Amniotic epithelial cell (primary cell): Measurements from ENCODE around the gene PCDHB11.
"Not testable (repeated sequence)": the region's sequence is repeated elsewhere in the genome, so short reads cannot be mapped to it uniquely, and the experiment has no call there.

Source experiments
- DNase-seq: peaks from one replicate; pipeline ENCODE4 v3.0.0-alpha.2; 2010; ENCODE audit warnings: low read depth

PCDHB11 gene

DNA sequence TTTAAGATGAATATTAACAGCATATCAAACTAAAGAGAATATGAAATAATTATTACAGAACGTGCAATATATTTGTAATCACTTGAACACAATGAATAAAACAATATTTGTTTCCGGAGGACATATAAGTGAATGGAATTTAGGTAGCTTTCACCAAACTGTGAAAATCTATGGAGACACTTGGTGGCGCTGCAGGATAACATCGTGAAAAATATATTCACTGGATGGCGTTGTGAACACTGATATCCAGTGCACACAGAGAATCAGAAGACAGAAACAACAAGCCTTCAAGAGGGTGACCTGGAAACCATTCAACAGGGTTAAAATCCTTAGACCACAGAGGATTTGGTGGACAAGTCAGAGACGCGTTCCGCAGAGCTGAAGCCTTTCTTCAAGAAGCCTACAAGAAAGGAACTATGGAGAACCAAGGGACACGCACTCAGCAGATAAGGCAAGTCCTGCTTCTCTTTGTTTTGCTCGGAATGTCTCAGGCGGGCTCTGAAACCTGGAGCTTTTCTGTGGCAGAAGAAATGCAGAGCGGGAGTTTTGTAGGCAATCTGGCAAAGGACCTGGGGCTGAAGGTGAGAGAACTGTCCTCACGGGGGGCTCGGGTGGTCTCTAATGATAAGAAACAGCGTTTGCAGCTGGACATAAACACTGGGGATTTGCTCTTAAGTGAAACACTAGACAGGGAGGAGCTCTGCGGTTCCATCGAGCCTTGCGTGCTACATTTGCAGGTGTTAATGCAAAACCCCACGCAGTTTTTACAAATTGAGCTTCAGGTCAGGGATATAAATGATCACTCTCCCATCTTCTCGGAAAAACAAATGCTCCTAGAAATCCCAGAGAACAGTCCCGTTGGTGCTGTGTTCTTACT is at the start of gene PCDHB11:
Gene PCDHB11 (plus strand): TSS at position 269 of the 877 bp plus-strand sequence. CDS start 148 bp downstream, at position 417.
- no peak for DNase-seq

DNA sequence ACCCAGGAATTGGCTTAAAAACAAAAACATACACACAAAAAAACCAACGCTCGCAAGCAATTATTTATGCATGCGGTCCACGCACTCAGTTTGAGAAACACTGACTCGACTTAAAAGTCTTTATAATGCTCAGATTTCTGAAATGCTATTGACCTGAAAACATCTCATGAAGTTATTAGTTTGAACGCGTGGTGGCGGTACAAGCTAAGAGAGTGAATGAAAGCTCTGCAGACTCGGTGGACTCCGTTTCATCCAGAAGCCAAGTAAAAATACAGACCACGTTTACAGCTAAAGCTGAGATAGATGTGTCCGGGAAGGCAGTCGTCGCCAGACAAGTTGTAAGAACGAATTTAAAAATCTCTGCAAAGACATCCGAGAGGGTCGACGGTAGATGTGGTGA is 49.6 kb upstream of the PCDHB11 start, which contains the start of gene PCDHB6:
Gene PCDHB6 (plus strand): TSS at position 246 of the 400 bp plus-strand sequence. CDS start 201 bp downstream, outside the sequence.
- peak; percentile 1 for DNase-seq

DNA sequence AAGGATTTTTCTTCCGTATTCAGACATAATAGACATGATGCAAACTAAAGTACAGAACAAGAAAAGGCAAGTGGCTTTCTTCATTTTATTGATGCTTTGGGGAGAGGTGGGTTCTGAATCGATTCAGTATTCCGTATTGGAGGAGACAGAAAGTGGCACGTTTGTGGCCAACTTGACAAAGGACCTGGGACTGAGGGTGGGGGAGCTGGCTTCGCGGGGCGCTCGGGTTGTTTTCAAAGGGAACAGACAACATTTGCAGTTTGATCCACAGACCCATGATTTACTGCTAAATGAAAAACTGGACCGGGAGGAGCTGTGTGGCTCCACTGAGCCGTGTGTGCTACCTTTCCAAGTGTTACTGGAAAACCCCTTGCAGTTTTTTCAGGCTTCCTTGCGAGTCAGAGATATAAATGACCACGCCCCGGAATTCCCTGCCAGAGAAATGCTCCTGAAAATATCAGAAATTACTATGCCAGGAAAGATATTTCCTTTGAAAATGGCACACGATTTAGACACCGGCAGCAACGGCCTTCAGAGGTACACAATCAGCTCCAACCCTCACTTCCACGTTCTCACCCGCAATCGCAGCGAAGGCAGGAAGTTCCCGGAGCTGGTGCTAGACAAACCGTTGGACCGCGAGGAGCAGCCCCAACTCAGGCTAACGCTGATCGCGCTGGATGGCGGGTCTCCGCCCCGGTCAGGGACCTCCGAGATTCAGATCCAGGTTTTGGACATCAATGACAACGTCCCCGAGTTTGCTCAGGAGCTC is 49.0 kb upstream of the PCDHB11 start:
- DNase-seq, result no peak

DNA sequence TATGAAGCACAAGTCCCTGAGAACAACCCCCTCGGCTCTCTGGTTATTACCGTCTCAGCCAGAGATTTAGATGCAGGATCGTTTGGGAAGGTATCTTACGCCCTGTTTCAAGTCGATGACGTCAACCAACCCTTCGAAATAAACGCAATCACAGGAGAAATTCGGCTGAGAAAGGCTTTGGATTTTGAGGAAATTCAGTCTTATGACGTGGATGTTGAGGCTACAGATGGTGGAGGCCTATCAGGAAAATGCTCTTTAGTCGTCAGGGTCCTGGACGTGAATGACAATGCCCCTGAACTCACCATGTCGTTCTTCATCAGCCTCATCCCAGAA is 48.5 kb upstream of the PCDHB11 start:
- DNase-seq, result no peak

DNA sequence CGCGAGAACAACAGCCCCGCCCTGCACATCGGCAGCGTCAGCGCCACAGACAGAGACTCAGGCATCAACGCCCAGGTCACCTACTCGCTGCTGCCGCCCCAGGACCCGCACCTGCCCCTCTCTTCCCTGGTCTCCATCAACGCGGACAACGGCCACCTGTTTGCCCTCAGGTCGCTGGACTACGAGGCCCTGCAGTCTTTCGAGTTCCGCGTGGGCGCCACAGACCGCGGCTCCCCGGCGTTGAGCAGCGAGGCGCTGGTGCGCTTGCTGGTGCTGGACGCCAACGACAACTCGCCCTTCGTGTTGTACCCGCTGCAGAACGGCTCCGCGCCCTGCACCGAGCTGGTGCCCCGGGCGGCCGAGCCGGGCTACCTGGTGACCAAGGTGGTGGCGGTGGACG is 47.8 kb upstream of the PCDHB11 start:
- not testable (repeated sequence) for DNase-seq

DNA sequence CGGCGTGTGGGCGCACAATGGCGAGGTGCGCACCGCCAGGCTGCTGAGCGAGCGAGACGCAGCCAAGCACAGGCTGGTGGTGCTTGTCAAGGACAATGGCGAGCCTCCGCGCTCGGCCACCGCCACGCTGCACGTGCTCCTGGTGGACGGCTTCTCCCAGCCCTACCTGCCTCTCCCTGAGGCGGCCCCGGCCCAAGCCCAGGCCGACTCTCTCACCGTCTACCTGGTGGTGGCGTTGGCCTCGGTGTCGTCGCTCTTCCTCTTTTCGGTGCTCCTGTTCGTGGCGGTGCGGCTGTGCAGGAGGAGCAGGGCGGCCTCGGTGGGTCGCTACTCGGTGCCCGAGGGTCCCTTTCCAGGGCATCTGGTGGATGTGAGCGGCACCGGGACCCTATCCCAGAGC is 47.3 kb upstream of the PCDHB11 start:
- not testable (repeated sequence) for DNase-seq

DNA sequence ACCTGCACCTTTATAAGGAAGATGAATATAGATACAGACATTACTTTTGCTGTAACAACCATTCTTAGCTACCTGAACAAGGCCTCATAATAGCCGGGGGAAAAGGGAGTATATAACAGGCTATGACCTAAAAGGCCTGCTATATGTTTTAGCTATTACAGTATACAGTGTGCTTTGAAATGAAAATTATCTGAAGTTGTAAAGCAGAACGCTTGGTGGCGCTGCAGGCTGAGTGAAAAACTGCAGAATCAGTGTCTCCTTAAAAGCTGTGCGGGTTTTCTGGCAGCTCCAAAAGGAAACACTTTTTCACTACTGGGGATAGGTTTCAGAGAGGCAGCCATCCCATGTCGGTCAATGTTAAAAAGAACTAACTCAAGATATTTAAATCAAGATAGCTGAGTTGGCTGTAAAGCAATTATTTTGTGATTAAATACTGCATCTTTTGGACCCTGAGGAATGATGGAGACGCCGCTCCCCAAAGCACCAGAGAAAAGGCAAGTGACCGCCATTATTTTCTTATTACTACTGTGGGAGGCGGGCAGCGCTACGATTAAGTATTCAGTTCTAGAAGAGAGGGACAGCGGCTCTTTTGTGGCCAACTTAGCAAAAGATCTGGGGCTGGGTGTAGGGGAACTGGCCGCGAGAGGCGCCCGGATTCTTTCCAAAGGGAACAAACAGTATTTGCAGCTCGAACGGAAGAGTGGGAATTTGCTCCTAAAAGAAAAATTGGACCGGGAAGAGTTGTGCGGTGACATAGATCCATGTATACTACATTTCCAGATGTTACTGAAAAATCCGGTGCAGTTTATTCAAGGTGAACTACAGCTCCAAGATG is 43.7 kb upstream of the PCDHB11 start:
- no peak for DNase-seq

DNA sequence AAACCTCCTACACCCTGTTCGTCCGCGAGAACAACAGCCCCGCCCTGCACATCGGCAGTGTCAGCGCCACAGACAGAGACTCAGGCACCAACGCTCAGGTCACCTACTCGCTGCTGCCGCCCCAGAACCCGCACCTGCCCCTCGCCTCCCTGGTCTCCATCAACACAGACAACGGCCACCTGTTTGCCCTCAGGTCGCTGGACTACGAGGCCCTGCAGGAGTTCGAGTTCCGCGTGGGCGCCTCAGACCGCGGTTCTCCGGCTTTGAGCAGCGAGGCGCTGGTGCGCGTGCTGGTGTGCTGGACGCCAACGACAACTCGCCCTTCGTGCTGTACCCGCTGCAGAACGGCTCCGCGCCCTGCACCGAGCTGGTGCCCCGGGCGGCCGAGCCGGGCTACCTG is 42.1 kb upstream of the PCDHB11 start:
- not testable (repeated sequence) for DNase-seq

DNA sequence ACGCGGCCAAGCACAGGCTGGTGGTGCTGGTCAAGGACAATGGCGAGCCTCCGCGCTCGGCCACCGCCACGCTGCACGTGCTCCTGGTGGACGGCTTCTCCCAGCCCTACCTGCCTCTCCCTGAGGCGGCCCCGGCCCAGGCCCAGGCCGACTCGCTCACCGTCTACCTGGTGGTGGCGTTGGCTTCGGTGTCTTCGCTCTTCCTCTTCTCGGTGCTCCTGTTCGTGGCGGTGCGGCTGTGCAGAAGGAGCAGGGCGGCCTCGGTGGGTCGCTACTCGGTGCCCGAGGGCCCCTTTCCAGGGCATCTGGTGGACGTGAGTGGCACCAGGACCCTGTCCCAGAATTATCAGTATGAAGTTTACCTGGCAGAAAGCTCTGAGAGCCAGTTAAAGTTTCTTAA is 41.5 kb upstream of the PCDHB11 start:
- DNase-seq, result not testable (repeated sequence)

DNA sequence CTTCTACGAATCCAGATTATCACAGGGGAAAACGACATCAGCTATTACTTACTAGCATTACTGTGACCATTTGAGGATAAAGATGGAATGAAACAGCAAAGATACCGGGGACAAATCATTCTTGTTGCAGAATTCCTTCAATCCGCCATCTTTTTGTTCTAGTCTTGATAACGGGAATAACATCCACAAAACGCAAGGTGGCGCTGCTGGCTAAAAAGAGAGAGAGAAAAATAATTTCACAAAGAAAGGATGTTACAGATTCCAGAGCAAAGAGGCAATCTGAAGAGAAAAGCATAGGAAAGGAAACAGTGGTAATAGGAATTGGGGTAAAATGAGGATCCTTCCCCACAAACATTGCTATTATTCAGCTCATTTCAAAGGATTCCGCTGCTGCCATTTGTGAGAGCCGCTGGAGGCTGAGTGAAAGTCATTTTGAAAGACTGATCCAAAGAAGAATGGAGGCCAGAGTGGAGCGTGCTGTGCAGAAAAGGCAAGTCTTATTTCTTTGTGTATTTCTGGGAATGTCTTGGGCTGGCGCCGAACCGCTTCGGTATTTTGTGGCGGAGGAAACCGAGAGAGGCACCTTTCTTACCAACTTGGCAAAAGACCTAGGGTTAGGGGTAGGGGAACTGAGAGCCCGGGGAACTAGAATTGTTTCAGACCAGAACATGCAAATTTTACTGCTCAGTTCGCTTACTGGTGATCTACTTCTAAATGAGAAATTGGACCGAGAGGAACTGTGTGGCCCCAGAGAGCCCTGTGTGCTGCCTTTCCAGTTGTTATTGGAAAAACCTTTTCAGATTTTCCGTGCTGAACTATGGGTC is 26.8 kb upstream of the PCDHB11 start, which contains the start of gene PCDHB7:
Gene PCDHB7 (plus strand): TSS at position 264 of the 824 bp plus-strand sequence. CDS start 192 bp downstream, at position 456.
- no peak for DNase-seq

DNA sequence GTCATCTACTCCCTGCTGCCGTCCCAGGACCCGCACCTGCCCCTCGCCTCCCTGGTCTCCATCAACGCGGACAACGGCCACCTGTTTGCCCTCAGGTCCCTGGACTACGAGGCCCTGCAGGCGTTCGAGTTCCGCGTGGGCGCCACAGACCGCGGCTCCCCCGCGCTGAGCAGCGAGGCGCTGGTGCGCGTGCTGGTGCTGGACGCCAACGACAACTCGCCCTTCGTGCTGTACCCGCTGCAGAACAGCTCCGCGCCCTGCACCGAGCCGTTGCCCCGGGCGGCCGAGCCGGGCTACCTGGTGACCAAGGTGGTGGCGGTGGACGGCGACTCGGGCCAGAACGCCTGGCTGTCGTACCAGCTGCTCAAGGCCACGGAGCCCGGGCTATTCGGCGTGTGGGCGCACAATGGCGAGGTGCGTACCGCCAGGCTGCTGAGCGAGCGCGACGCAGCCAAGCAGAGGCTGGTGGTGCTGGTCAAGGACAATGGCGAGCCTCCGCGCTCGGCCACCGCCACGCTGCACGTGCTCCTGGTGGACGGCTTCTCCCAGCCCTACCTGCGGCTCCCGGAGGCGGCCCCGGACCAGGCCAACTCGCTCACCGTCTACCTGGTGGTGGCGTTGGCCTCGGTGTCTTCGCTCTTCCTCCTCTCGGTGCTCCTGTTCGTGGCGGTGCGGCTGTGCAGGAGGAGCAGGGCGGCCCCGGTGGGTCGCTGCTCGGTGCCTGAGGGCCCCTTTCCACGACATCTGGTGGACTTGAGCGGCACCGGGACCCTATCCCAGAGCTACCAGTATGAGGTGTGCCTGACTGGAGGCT is 24.9 kb upstream of the PCDHB11 start:
- DNase-seq, result not testable (repeated sequence)

DNA sequence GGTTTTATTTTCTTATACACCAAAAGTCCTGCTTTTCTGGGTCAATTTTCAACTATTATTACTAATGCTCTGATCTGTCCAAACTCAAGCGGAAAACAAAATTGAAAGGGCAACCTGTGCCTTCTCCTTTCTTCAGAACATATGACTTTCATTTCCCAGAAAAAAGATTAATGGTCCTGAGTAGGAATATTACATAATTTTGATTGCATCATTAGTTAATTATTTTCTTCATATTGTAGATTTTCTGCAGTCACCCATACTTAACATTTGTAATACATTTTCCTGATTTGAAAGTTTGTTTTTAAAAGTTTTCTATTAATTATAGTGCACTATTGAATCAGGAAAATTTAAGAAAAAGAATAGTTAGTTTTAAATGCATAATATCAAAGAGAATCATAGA is 23.5 kb upstream of the PCDHB11 start:
- DNase-seq, result no peak

DNA sequence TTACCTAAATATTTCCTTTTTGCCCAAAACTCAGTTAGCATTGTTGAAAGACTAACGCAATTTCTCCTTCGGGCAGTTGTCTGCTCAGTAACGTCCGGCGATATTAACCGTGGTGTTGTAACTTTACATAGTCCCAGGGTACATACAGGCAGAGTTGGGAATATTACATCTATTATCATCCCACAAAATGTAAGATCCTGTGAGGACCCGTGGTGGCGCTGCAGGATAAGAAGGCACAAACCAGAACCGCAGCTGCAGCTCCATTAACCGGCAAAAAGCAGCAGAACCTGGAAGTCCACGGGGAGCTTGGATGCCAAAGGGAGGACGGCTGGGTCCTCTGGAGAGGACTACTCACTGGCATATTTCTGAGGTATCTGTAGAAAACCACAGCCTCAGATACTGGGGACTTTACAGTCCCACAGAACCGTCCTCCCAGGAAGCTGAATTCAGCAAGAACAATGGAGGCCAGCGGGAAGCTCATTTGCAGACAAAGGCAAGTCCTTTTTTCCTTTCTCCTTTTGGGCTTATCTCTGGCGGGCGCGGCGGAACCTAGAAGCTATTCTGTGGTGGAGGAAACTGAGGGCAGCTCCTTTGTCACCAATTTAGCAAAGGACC is 21.7 kb upstream of the PCDHB11 start, which contains the start of gene PCDHB8:
Gene PCDHB8 (plus strand): TSS at position 214 of the 615 bp plus-strand sequence. CDS start 245 bp downstream, at position 459.
- DNase-seq, result not testable (repeated sequence)

DNA sequence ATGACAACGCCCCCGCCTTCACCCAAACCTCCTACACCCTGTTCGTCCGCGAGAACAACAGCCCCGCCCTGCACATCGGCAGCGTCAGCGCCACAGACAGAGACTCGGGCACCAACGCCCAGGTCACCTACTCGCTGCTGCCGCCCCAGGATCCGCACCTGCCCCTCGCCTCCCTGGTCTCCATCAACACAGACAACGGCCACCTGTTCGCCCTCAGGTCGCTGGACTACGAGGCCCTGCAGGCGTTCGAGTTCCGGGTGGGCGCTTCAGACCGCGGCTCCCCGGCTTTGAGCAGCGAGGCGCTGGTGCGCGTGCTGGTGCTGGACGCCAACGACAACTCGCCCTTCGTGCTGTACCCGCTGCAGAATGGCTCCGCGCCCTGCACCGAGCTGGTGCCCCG is 20.1 kb upstream of the PCDHB11 start:
- not testable (repeated sequence) for DNase-seq

DNA sequence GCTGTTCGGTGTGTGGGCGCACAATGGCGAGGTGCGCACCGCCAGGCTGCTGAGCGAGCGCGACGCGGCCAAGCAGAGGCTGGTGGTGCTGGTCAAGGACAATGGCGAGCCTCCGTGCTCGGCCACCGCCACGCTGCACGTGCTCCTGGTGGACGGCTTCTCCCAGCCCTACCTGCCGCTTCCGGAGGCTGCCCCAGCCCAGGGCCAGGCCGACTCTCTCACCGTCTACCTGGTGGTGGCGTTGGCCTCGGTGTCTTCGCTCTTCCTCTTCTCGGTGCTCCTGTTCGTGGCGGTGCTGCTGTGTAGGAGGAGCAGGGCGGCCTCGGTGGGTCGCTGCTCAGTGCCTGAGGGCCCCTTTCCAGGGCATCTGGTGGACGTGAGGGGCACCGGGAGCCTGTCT is 19.6 kb upstream of the PCDHB11 start:
- not testable (repeated sequence) for DNase-seq

DNA sequence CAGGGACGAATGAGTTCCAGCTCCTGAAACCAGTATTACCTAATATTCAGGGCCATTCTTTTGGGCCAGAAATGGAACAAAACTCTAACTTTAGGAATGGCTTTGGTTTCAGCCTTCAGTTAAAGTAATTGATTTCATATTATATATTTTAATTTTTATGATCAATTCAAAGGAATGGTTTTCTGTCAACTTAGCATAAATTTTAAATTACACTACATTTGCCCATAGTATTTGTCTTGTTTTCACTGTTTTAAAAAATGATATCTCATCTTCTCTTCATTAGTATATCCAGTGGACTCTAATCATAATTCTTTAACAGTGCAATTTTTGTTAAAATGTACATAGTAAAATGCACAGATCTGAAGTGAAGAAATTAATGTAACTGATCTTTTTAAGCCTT is 19.1 kb upstream of the PCDHB11 start:
- no peak for DNase-seq

DNA sequence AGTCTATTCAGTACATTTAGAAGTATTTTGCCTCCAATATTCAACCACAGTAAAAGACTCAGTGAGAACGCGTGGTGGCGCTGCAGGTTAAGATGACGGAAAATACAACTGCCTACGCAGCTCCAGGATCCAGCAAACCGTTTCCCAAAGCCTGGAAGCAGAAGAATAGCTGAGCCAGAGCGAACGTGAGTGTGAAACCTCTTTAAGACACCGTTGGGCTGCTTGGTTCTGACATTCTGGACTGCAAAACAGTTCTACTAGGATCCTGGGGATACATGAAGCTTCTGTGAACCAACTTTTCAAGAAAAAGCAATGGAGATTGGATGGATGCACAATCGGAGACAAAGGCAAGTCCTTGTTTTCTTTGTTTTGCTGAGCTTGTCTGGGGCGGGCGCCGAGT is 17.2 kb upstream of the PCDHB11 start, which contains the start of gene PCDHB16:
Gene PCDHB16 (plus strand): TSS at position 140 of the 400 bp plus-strand sequence. CDS start 173 bp downstream, at position 313.
- DNase-seq, result peak; percentile 5

DNA sequence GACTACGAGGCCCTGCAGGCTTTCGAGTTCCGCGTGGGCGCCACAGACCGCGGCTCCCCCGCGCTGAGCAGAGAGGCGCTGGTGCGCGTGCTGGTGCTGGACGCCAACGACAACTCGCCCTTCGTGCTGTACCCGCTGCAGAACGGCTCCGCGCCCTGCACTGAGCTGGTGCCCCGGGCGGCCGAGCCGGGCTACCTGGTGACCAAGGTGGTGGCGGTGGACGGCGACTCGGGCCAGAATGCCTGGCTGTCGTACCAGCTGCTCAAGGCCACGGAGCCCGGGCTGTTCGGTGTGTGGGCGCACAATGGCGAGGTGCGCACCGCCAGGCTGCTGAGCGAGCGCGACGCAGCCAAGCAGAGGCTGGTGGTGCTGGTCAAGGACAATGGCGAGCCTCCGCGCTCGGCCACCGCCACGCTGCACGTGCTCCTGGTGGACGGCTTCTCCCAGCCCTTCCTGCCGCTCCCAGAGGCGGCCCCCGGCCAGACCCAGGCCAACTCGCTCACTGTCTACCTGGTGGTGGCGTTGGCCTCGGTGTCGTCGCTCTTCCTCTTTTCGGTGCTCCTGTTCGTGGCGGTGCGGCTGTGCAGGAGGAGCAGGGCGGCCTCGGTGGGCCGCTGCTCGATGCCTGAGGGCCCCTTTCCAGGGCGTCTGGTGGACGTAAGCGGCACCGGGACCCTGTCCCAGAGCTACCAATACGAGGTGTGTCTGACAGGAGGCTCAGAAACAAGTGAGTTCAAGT is 15.1 kb upstream of the PCDHB11 start:
- DNase-seq, result not testable (repeated sequence)
